ENCODE measurements around the gene NFATC3.

NFATC3 gene

GRCh38 chr16:68073902-68074760, 11.0 kb upstream of the NFATC3 start:
- no peak for DNase-seq

DNA sequence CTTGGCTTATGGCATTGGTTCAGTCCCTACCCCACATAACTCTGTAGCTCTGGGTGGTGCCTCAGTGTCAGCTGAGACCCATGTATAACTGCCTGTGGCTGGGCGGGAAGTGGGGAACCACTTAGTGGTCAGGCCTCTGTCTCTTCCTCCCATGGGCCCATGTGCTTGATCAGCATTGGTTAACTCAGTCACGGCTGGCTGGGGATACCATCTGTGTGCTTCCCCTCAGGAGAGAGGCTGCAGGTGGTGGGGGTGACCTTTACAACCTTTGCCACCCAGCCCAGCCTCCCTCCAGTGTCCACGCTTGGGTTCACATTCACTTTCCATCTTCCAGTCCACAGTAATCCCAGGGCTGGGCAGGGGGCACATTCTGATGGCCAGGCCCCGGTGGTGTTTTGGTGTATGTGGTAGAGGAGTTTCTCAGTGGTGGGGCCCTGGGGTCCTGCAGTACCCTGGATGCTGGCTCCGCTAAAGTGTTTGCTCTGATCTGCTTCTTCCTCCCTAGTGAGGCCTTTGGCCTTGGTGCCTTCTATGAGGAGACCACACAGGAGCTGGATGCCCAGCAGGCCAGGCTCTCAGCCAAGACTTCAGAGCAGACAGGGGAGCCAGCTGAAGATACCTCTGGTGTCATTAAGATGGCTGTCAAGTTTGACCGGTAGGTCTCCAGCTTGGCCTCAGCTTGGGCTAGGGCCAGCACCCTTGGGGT, 10.2 kb upstream of the NFATC3 start:
- DNase-seq: no peak

GRCh38 chr16:68075980-68076379, 9.2 kb upstream of the NFATC3 start:
- no peak for DNase-seq

GRCh38 chr16:68076560-68076959, 8.6 kb upstream of the NFATC3 start:
- DNase-seq: no peak

DNA sequence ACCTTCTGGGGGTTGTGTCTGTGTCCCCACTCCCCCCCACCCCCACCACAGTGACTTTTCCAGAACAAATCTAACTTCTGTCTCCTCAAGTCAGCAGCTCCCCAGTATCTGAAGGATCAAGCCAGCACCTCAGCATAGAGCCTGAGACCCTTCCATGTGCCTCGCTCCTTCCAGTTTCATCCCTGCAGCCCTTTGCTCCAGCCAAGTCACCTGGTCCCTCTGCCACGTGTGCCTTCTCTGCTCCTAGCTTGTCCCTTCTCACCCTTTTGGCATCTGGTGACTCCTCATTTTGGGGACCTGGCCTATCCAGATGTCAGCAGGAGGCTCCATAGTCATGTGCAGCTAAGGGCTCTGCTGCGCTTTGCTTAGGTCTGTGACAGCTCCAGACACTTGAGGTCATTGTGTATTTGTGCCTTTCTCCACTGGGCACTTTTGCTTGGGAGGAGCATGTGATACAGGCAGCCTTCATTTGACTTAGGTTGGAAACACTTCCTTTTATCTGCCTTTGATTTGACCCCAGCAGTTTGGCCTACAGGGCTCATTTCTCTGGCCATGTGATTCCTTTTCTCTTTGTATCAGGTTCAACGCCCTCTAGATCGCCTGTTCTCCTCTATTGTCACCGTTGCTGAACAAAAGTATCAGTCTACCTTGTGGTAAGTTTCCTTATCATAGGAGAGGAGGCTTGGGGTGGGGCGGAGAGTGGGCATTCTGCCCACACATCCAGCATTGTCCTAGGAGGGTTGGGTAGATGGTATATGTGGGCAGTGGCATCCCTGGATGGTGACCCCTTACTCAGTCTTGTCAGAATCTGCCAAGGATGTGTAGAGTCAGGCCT, 7.1 kb upstream of the NFATC3 start:
- no peak for DNase-seq

GRCh38 chr16:68078701-68079375, 6.3 kb upstream of the NFATC3 start:
- no peak for DNase-seq

GRCh38 chr16:68079376-68079625, 5.9 kb upstream of the NFATC3 start:
- no peak for DNase-seq

DNA sequence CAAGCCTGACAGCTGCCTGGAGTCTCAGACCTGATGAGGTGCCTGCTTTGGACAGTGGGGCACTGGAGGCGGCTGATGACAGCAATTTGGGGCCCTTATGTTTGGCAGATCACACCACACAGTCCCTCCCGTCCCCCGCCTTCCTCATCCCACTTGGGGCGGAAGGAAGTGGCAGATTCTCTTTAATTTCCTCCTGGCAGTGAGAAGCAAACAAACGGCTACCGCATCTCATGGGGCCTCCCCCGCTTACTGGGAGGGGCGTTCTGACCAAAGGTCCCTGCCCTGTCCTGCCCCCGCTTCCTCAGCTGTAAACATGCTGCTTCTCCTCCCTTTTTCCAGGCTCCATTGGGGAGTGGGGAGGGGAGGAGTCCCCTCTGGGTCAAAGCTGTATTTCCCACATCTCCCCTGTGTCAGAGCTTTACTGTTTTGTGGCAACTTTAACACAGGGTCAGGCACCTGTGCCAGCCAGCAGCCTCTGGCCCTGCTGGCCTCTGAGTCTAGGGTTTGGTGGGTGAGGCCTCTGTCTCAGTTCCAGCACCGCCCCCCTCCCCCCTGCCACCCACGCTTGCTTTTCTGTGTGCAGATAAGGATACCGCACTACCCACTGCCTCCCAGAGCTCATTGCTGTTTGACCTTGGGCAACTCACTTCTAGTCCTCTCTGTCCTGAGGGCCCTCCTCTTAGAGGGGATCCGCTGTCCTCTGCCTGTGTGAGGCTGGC, 5.4 kb upstream of the NFATC3 start:
- DNase-seq: no peak

- DNase-seq: no peak
Observed at GRCh38 chr16:68081861-68082628, 3.1 kb upstream of the NFATC3 start.

GRCh38 chr16:68082629-68083238, 2.4 kb upstream of the NFATC3 start:
- DNase-seq: no peak

DNA sequence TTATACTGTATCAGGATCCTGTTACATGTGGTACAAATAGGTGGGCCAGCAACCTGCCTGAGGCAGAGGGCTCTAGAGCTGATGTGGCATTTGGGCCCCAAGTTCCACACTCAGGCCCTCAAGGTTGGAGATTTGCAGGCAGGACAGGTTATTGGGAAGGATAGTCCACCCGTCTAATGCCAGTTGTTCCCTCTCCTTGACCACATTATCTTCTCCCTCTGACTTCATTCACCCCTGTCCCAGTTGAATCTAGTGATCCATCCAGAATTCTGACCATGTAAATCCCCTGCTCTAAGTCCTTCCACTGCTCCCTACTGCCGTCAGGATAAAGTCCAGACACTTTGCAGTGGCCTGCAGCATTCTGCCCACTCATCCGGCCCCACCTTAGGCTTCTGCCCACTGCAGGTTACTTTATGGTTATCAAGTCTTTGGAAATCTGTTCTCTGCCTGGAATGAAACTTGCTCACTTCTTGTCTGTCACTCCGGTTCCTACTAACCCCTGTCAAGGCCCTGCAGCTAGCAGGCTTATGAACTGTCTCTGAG, 1.9 kb upstream of the NFATC3 start:
- DNase-seq: no peak

GRCh38 chr16:68083861-68084503, 1.2 kb upstream of the NFATC3 start:
- peak; percentile 39 for DNase-seq

DNA sequence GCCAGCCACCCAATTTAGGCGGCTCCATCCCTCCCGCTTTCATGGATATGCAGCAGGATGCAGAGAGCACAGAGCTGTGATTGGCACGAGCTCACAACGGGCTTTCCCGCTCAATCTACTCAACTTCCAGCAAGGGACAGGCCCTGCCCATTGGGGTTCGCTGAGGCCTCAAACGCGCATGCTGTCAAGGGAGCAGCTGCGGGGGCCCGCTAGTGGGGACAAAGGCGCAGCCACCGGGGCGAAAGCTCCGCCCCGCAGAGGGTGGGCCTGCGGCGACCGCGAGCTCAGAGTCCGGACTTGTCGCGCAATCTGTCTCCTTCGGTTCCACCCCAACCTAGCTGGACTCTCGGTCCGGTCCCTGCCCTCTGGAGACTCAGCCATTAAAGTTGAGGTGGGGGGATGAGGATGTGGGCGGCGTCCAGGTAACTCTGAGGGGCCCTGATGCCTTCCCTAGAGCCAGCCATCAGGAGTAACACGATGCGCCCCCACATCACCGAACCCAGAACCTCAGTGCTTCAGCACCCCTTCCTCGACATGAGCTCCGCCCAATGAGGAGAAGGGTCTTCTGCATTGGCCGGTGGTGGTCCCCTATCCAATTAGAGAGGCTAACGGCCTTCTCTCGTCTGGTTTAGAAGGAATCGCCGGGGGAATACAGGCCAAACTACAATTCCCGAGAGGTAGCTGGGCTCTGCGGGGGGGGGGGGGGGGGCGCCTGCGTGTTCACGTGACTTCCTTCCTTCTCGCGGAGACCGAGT, 489 bp upstream of the NFATC3 start:
- DNase-seq: peak; percentile 80

GRCh38 chr16:68086336-68086841, 1.2 kb downstream of the NFATC3 start:
- peak; percentile 25 for DNase-seq

GRCh38 chr16:68086860-68087268, 1.7 kb downstream of the NFATC3 start:
- no peak for DNase-seq

DNA sequence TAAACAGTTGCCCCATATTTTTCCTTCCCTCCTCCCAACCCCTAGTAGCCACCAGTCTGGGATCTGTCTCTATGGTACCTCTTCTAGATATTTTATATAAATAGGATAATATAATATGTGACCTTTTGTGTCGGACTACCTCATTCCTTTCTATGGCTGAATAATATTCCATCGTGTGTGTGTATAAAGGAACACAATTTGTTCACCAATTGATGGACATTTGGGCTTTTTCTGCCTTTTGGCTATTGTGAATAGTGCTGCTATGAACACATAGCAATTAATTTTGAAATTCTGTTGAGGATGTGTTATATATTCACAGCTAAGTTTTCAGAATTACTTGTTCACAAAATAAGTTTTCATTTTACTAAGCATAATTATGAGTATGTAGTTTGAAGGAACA, 2.5 kb downstream of the NFATC3 start:
- no peak for DNase-seq

DNA sequence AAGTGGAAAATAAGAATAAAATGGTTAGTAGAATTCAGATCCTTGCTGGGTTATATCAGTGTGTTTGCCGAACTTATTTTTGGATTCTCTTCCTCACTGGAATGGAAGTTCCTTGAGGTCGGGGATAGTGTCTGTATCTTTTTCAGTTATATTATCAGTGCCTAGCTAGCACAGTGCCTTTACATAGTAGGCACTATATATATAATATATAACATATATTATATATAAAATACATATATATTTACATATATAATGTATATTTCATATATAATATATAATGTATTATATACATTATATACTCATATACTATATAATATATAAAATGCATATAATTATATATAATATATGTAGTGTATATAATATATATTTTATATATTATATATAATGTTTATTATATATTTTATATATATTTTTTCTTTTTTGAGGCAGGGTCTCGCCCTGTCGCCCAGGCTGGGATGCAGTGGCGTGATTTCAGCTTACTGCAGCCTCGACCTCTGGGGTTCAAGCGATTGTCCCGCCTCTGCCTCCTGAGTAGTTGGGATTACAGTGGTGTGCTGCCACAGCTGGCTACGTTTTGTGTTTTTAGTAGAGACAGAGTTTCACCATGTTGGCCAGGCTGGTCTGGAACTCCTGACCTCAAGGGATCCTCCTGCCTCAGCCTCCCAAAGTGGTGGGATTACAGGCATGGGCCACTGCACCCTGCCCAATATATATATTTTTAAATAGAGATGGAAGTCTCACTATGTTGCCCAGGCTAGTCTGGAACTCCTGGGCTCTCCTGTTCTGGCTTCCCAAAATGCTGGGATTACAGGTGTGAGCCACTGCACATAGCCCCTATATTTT, 3.2 kb downstream of the NFATC3 start:
- DNase-seq: no peak

DNA sequence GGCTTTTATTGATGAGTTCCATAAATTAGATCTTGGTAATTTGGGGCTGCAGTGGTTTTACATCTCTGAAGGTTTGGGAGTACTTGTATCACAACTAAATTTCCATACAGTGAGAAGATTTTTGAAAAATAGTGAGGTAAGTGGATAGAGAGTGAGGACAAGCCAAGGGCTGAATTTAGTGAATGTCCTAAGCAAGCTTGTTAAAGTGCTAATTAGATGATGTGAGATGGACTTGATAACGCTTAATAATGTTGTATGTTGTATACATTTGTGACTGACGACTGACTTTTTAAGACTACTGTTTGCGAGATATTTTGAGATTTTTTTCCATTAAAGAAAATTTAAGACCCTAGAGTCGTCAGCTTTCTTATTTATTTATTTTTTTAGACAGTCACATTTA, 3.9 kb downstream of the NFATC3 start:
- no peak for DNase-seq

Data from fibroblast of upper back skin (primary cell).